Right lobe of liver (tissue), 6 donors: ENCODE data around the gene PRKAG2. TPM values are rescaled to one million over a fixed set of nuclear protein-coding genes. Genes with fewer than 3 reads are reported as not detected.

Experiments used
- ATAC-seq, 4 donors: fragments of 200-7000 bp; cut with Tn5 transposase; one replicate each; pipeline ENCODE4 v1.9.1; 2020; ENCODE audit warnings: mild to moderate bottlenecking in 4 of 4, moderate library complexity in 4 of 4
- DNase-seq, 3 donors: peaks; one replicate each; pipeline ENCODE4 v3.0.0-alpha.2; 2020
- H3K27ac ChIP-seq, 3 donors: fragments of 200-600 bp; one replicate each; pipeline ENCODE4 v1.8.0; 2022
- H3K27me3 ChIP-seq, 2 donors: fragments of 200-600 bp; one replicate each; pipeline ENCODE4 v1.8.0; 2022
- H3K36me3 ChIP-seq, 4 donors: fragments of 200-600 bp; sonication (generic) in 1 of 4; one replicate each; pipeline versions ENCODE4 v1.5.1 to v1.8.0; 2017 to 2022; ENCODE audit warnings: control low read depth in 1 of 4
- H3K4me1 ChIP-seq, 4 donors: fragments of 200-600 bp; sonication (generic) in 1 of 4; one replicate each; pipeline versions ENCODE4 v1.5.1 to v1.8.0; 2017 to 2022; ENCODE audit warnings: control low read depth in 1 of 4
- H3K4me3 ChIP-seq, 3 donors: fragments of 200-600 bp; one replicate each; pipeline ENCODE4 v1.8.0; 2022
- H3K9me3 ChIP-seq, 4 donors: fragments of 200-600 bp; sonication (generic) in 1 of 4; one replicate each; pipeline versions ENCODE4 v1.5.1 to v1.8.0; 2017 to 2022; ENCODE audit warnings: control low read depth in 1 of 4
- POLR2A ChIP-seq: fragments of 450-650 bp; IDR thresholded peaks from one replicate; pipeline ENCODE4 v1.6.1; 2017; ENCODE audit warnings: antibody characterized with exemption, mild to moderate bottlenecking
- WGBS: methylation state at CpG from one replicate; pipeline ENCODE4 v1.1.6; 2018; ENCODE audit warnings: low coverage, low lambda C conversion rate; ENCODE audit not compliant: insufficient coverage; ENCODE audit errors: missing lambda C conversion rate; 5-methylcytosine and 5-hydroxymethylcytosine counted together
- intact Hi-C, 2 donors: fragments of 100-400 bp; cut with DNase I; formaldehyde crosslinking; loops; one replicate each; pipeline versions ENCODE4 v1.11.2 to v1.14.1; 2022
- total RNA-seq, 6 experiments: library from RNA; depleted of rRNA in 2 of 6; stranded (reverse); fragments of >200 nt in 2 of 6; fragmentation: NEBNext Ultra II Directional in 3 of 6; extraction: Animal tissue kit (Norgen Biotek cat#: 25700) in 3 of 6; gene quantifications; one replicate each; pipeline versions ENCODE4 v1.1.0 to v1.2.4, GENCODE V29; 2016 to 2023
- TF ChIP-seq, protein P1 (sequence below), 4 donors: fragments of 200-600 bp in 3 of 4; fragments of 450-650 bp in 1 of 4; IDR thresholded peaks; one replicate each; pipeline versions ENCODE4 v1.5.1 to v1.8.0; 2016 to 2022; ENCODE audit warnings: antibody characterized with exemption in 4 of 4, mild to moderate bottlenecking in 2 of 4
- donor health status: DM: no; HTN: yes; CAD: no.
- donor health status: DM: no; HTN: no; CAD: no.
- donor health status: DM: no; HTN: no; CAD: no.
- donor health status: DM: no; HTN: yes; CAD: no.
- donor health status: DM: no; HTN: yes; CAD: no.

The PRKAG2 gene
- total RNA-seq, 6 experiments from 2014 or later = 20.6 to 63.6 (median 29.5) TPM

DNA sequence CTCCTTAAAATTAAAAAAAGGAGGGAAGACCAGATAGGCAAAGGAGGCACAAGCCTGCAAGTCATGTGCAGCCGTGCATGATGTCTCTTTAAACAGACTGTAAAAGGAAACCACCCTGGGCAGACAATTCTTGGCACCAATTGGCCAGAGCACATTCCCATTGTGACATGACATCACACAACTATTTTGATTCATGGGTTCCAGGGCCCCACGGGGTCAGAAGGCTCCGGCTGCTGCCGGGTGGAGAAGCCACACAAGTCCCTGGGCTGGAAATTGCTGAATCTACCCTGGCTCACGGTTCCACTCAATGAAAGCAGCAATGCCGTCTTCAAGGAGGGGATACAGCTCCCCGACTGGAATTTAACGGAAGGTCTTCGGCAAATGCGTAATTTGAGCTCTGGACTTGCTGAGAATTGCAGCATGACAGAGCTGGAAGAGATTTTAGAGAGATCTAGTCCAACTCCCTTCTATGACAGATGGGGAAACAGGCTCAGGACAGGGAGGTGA lies 140.5 kb downstream of the PRKAG2 start:
- no peaks in the 10 kb centered on the region for H3K9me3 ChIP-seq
- peak overlapping the region in 2 of 3 donors; percentile 2 to 34 for H3K27ac ChIP-seq
- WGBS = 25% methylated on average over 9 of the region's 10 CpGs
- H3K36me3 ChIP-seq = no peaks in the 10 kb centered on the region
- TF ChIP-seq, protein P1, sequence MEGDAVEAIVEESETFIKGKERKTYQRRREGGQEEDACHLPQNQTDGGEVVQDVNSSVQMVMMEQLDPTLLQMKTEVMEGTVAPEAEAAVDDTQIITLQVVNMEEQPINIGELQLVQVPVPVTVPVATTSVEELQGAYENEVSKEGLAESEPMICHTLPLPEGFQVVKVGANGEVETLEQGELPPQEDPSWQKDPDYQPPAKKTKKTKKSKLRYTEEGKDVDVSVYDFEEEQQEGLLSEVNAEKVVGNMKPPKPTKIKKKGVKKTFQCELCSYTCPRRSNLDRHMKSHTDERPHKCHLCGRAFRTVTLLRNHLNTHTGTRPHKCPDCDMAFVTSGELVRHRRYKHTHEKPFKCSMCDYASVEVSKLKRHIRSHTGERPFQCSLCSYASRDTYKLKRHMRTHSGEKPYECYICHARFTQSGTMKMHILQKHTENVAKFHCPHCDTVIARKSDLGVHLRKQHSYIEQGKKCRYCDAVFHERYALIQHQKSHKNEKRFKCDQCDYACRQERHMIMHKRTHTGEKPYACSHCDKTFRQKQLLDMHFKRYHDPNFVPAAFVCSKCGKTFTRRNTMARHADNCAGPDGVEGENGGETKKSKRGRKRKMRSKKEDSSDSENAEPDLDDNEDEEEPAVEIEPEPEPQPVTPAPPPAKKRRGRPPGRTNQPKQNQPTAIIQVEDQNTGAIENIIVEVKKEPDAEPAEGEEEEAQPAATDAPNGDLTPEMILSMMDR (IDR thresholded peaks at IDR 0.05) = peak in 3 of 4 donors; percentile 9 to 20 (median 14)
- no peak for TF ChIP-seq POLR2A
- no peaks in the 10 kb centered on the region for H3K4me1 ChIP-seq
- no peak overlapping the region for H3K4me3 ChIP-seq
- DNase-seq = peak in 1 of 3 donors; percentile 57
- no peaks in the 10 kb centered on the region for H3K27me3 ChIP-seq
- intact Hi-C loops = no loop called here
- peak; percentile 65 to 81 (median 73) for ATAC-seq

DNA sequence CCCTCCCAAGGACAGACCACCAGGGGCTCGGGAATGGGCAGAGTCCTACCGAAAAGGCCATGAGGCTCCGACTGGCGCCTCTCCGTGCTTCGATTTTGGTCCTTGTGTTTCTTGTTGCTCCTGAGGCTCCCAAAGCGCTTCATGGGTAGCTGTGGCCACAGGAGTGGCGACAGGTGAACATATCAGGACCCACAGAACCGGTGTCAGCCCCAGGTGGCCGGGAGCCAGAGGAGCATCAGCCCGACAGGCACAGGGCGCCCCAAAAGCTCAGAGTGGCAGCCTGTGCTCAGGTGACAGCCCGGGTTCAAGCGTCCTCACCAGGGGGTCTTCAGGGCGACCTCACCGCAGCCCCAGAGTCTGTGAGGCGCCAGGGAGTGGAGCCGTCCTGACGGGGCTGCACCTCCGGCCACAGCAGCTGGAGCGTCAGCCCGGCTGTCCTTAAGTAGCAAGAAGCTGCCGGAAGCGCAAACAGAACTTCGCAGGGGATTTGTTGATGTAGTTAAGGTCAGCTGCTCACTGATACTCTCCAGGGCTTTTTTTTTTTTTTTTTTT lies 141.0 kb downstream of the PRKAG2 start:
- H3K27ac ChIP-seq = peak overlapping the region in 2 of 3 donors; percentile 24 to 31
- H3K4me3 ChIP-seq = no peak overlapping the region
- no peaks in the 10 kb centered on the region for H3K9me3 ChIP-seq
- peak in 1 of 3 donors; percentile 54 for DNase-seq
- intact Hi-C loops = no loop called here
- WGBS = 65% methylated on average over 3 of the region's 25 CpGs
- peak; percentile 32 to 49 (median 42) for ATAC-seq
- H3K4me1 ChIP-seq = no peaks in the 10 kb centered on the region
- H3K27me3 ChIP-seq = no peaks in the 10 kb centered on the region
- no peaks in the 10 kb centered on the region for H3K36me3 ChIP-seq
- no peak for TF ChIP-seq POLR2A

DNA sequence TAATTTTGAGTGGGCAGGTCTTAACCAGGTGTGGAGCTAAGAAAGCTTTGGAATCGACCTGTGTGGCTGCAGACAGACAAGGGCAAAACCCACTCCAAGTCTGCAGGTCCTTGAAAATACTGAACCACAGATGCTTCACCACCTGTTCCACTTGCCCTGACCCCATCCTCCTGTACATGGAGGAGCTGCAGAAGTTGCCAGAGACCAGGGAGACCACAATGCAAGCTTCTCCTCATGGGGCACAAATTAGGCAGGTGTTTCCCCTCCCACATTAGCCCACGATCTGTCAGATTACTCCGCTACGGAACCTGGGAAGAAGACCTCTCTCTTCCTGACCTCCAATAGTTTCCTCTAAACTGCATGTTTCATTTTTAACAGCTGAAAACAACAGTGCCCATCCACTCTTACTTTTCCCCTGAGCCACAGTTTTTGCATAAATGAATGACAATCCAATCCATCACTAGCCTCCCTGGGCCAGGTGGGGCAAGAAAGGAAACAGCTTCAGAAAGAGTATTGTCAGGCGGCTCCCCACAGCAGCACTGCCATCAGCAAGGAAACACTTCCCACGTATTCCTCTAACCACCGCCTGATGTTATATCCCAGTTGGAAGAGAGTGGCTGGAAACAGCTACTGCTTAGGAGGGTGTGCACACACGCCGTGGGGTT lies 141.6 kb downstream of the PRKAG2 start:
- WGBS = 72% methylated on average over 6 of the region's 9 CpGs
- H3K4me3 ChIP-seq = no peak overlapping the region
- no peak overlapping the region for H3K27ac ChIP-seq
- DNase-seq = peak in 1 of 3 donors; percentile 19
- TF ChIP-seq POLR2A = no peak
- TF ChIP-seq, protein P1 (IDR thresholded peaks at IDR 0.05) = no peak
- no peaks in the 10 kb centered on the region for H3K9me3 ChIP-seq
- no peaks in the 10 kb centered on the region for H3K36me3 ChIP-seq
- intact Hi-C loops = no loop called here
- no peaks in the 10 kb centered on the region for H3K4me1 ChIP-seq
- H3K27me3 ChIP-seq = no peaks in the 10 kb centered on the region
- ATAC-seq = no peak

DNA sequence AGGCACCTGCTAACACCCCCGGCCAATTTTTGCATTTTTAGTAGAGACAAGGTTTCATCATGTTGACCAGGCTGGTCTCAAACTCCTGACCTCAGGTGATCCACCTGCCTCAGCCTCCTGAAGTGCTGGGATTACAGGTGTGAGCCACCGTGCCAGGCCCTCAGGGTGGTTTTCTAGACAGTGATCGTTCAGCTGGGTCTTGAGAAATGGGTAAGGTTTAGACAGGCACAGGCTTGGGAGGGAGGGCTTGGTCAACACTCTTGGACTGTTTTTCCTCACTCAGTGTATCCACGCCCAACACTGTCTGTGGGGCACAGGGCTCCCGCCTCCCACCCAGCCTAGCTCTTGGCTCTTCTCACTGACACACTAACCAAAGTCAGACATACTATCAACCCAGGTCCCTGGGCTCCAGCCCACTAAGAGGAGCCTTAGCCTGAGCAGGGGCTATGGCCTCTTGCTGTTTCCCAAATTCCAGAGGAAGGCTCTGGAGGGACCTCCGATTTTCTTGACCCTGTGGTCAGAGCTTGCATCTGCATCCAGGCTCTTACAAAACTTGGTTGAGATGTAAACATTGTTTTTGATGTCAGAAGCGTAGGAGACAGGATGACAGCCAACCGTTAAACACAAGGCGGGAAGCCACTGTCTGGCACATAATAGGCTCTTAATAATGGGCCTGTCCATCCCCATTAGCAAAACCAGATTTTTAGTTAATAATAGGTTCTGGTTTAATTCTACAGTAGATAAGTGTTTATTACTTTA lies 143.9 kb downstream of the PRKAG2 start:
- Histone ChIP-seq H3K9me3 (no peaks in the 10 kb centered on the region), H3K27ac (no peak overlapping the region), H3K4me3 (no peak overlapping the region), H3K4me1 (peaks cover 0 to 4% (median 0%) of the 10 kb centered on the region in 4 donors), H3K36me3 (no peaks in the 10 kb centered on the region), H3K27me3 (no peaks in the 10 kb centered on the region)
- TF ChIP-seq, protein P1 (IDR thresholded peaks at IDR 0.05) = no peak
- no peak for TF ChIP-seq POLR2A
- DNase-seq = peak in 1 of 3 donors; percentile 27
- 63% methylated on average over 2 of the region's 9 CpGs for WGBS
- intact Hi-C loops = no loop called here
- ATAC-seq = peak in 1 of 4 donors; percentile 14
